Osteocyte (in vitro differentiated cells): ENCODE results near the gene AMPD2. TPM values are rescaled to one million over a fixed set of nuclear protein-coding genes. Genes with fewer than 3 reads are reported as not detected.

Experiments
- DNase-seq: peaks from one replicate; pipeline ENCODE4 v3.0.0; 2021; ENCODE audit warnings: mixed read lengths; ENCODE audit not compliant: unreplicated experiment; ENCODE audit errors: extremely low spot score
- H3K27ac Mint-ChIP-seq: one replicate; pipeline ENCODE4 v1.8.0; 2021; ENCODE audit warnings: mild to moderate bottlenecking, mixed read lengths; ENCODE audit not compliant: unreplicated experiment
- H3K27me3 Mint-ChIP-seq: one replicate; pipeline ENCODE4 v1.8.0; 2021; ENCODE audit warnings: mixed read lengths; ENCODE audit not compliant: unreplicated experiment
- H3K36me3 Mint-ChIP-seq: one replicate; pipeline ENCODE4 v1.8.0; 2021; ENCODE audit warnings: mixed read lengths; ENCODE audit not compliant: unreplicated experiment
- H3K4me1 Mint-ChIP-seq: one replicate; pipeline ENCODE4 v1.8.0; 2021; ENCODE audit warnings: mixed read lengths; ENCODE audit not compliant: unreplicated experiment
- H3K4me3 Mint-ChIP-seq: one replicate; pipeline ENCODE4 v1.8.0; 2021; ENCODE audit warnings: mild to moderate bottlenecking, moderate library complexity, mixed read lengths; ENCODE audit not compliant: unreplicated experiment
- H3K9me3 Mint-ChIP-seq: one replicate; pipeline ENCODE4 v1.8.0; 2021; ENCODE audit warnings: mixed read lengths; ENCODE audit not compliant: unreplicated experiment
- CTCF ChIP-seq: fragments of 200-600 bp; sonication (generic); IDR thresholded peaks from 2 replicates; pipeline ENCODE4 v1.5.0; 2021; ENCODE audit warnings: antibody characterized with exemption, mild to moderate bottlenecking, moderate library complexity
- total RNA-seq: library from RNA; stranded (reverse); gene quantifications from 2 replicates; pipeline ENCODE4 v1.2.1, GENCODE V29; 2021

AMPD2 gene
- total RNA-seq, 1 donor from 2014 or later = 64.0 TPM

GRCh38 chr1:109615879-109616278, 3.8 kb upstream of the AMPD2 start:
- DNase-seq = no peak
- Mint-ChIP-seq H3K9me3 (no peaks in the 10 kb centered on the region), H3K4me3 (no peak overlapping the region), H3K4me1 (peaks cover 16% of the 10 kb centered on the region), H3K36me3 (no peaks in the 10 kb centered on the region), H3K27ac (no peak overlapping the region), H3K27me3 (no peaks in the 10 kb centered on the region)
- TF ChIP-seq CTCF = no peak

- Mint-ChIP-seq H3K4me3 (no peak overlapping the region), H3K36me3 (no peaks in the 10 kb centered on the region), H3K27me3 (no peaks in the 10 kb centered on the region), H3K9me3 (no peaks in the 10 kb centered on the region), H3K27ac (no peak overlapping the region), H3K4me1 (peaks cover 17% of the 10 kb centered on the region)
- TF ChIP-seq CTCF = no peak
- DNase-seq = no peak
Observed at GRCh38 chr1:109616391-109616790, 3.2 kb upstream of the AMPD2 start.

GRCh38 chr1:109617291-109617801, 2.3 kb upstream of the AMPD2 start:
- TF ChIP-seq CTCF = no peak
- Mint-ChIP-seq H3K36me3 (no peaks in the 10 kb centered on the region), H3K4me1 (peaks cover 26% of the 10 kb centered on the region), H3K27me3 (no peaks in the 10 kb centered on the region), H3K27ac (peak overlapping the region; percentile 3), H3K4me3 (no peak overlapping the region), H3K9me3 (no peaks in the 10 kb centered on the region)
- no peak for DNase-seq

- Mint-ChIP-seq H3K4me1 (peaks cover 41% of the 10 kb centered on the region), H3K27ac (peak overlapping the region; percentile 97), H3K27me3 (no peaks in the 10 kb centered on the region), H3K4me3 (peak overlapping the region; percentile 95), H3K9me3 (no peaks in the 10 kb centered on the region), H3K36me3 (no peaks in the 10 kb centered on the region)
- no peak for DNase-seq
- no peak for TF ChIP-seq CTCF
Observed at GRCh38 chr1:109618661-109619575, 719 bp upstream of the AMPD2 start.

GRCh38 chr1:109620401-109620791, 759 bp downstream of the AMPD2 start:
- H3K27me3 Mint-ChIP-seq = no peaks in the 10 kb centered on the region
- H3K4me3 Mint-ChIP-seq = peak overlapping the region; percentile 95
- peaks cover 47% of the 10 kb centered on the region for H3K4me1 Mint-ChIP-seq
- H3K9me3 Mint-ChIP-seq = no peaks in the 10 kb centered on the region
- H3K27ac Mint-ChIP-seq = peak overlapping the region; percentile 97
- H3K36me3 Mint-ChIP-seq = no peaks in the 10 kb centered on the region
- peak; percentile 85 for DNase-seq
- TF ChIP-seq CTCF = no peak
